Activated naive CD4-positive, alpha-beta T cell treated with anti-CD3 and anti-CD28 coated beads, Interleukin-2, amount 50 U/mL, for 16 hours (primary cell): ENCODE measurements around the gene HELB.
A peak's percentile ranks its signal among the peaks of the same experiment; 100 is the strongest.

Source experiments
- DNase-seq: peaks from one replicate; pipeline ENCODE4 v3.0.0-alpha.2; 2020

The HELB gene

GRCh38 chr12:66301944-66302826 lies at the start of gene HELB:
TSS of gene HELB (plus strand) at chr12:66302493. CDS start at chr12:66302604, 111 bp downstream.
- peak; percentile 96 for DNase-seq

- no peak for DNase-seq
These were observed 49.5 kb upstream of the HELB start for GRCh38 chr12:66252771-66253170.

- no peak for DNase-seq
These were observed 46.6 kb upstream of the HELB start for GRCh38 chr12:66255737-66256136.

- DNase-seq: no peak
These were observed 44.3 kb upstream of the HELB start for GRCh38 chr12:66258011-66258410.

GRCh38 chr12:66262737-66263136 lies 39.6 kb upstream of the HELB start:
- DNase-seq: no peak

- DNase-seq: no peak
These were observed 33.7 kb upstream of the HELB start for GRCh38 chr12:66268562-66268961.

- no peak for DNase-seq
These were observed 33.2 kb upstream of the HELB start for GRCh38 chr12:66269142-66269541.

- no peak for DNase-seq
These were observed 32.4 kb upstream of the HELB start for GRCh38 chr12:66269757-66270383.

GRCh38 chr12:66270613-66271012 lies 31.7 kb upstream of the HELB start:
- DNase-seq: no peak

GRCh38 chr12:66272650-66273049 lies 29.6 kb upstream of the HELB start:
- DNase-seq: no peak

- DNase-seq: no peak
These were observed 29.1 kb upstream of the HELB start for GRCh38 chr12:66273147-66273546.

- DNase-seq: no peak
These were observed 27.3 kb upstream of the HELB start for GRCh38 chr12:66275040-66275439.

- DNase-seq: peak; percentile 22
These were observed 23.1 kb upstream of the HELB start for GRCh38 chr12:66279123-66279712.

GRCh38 chr12:66280561-66280960 lies 21.7 kb upstream of the HELB start:
- DNase-seq: no peak

- DNase-seq: no peak
These were observed 20.0 kb upstream of the HELB start for GRCh38 chr12:66282244-66282643.

GRCh38 chr12:66287275-66287674 lies 15.0 kb upstream of the HELB start:
- DNase-seq: no peak

GRCh38 chr12:66288121-66288520 lies 14.2 kb upstream of the HELB start:
- DNase-seq: peak; percentile 42

GRCh38 chr12:66289485-66289884 lies 12.8 kb upstream of the HELB start:
- no peak for DNase-seq

GRCh38 chr12:66290716-66291200 lies 11.5 kb upstream of the HELB start:
- DNase-seq: no peak

- DNase-seq: no peak
These were observed 6.1 kb upstream of the HELB start for GRCh38 chr12:66296176-66296683.

GRCh38 chr12:66297080-66297479 lies 5.2 kb upstream of the HELB start:
- DNase-seq: no peak

- no peak for DNase-seq
These were observed 4.4 kb upstream of the HELB start for GRCh38 chr12:66297923-66298322.

- no peak for DNase-seq
These were observed 505 bp downstream of the HELB start for GRCh38 chr12:66302827-66303169.

- peak; percentile 16 for DNase-seq
These were observed 1.1 kb downstream of the HELB start for GRCh38 chr12:66303316-66303804.
